SH-SY5Y (cell line): ENCODE data around the gene AGRN.

ENCODE experiments used
- GATA2 ChIP-seq: IDR thresholded peaks from 2 replicates; pipeline ENCODE4 v1.6.1; 2011; ENCODE audit warnings: mild to moderate bottlenecking, low read depth, low read length
- GATA3 ChIP-seq: IDR thresholded peaks from 2 replicates; pipeline ENCODE4 v1.6.1; 2011; ENCODE audit warnings: low read depth, mild to moderate bottlenecking, low read length, moderate library complexity

AGRN gene

GRCh38 chr1:1020000-1020404 is at the start of gene AGRN:
Gene AGRN (plus strand): TSS chr1:1020120. CDS start chr1:1020173, 53 bp downstream.
- TF ChIP-seq GATA3 (no peak), GATA2 (no peak)

GRCh38 chr1:970242-970972 is 49.5 kb upstream of the AGRN start:
- no peak for TF ChIP-seq GATA3
- no peak for TF ChIP-seq GATA2

GRCh38 chr1:970973-971730 is 48.8 kb upstream of the AGRN start:
- TF ChIP-seq GATA3 (no peak), GATA2 (no peak)

GRCh38 chr1:971751-972506 is 48.0 kb upstream of the AGRN start:
- no peak for TF ChIP-seq GATA3
- TF ChIP-seq GATA2: no peak

- TF ChIP-seq GATA2 (no peak), GATA3 (no peak)
Measured at GRCh38 chr1:972726-973458, 47.0 kb upstream of the AGRN start.

- TF ChIP-seq GATA2: no peak
- no peak for TF ChIP-seq GATA3
Measured at GRCh38 chr1:973459-974292, 46.2 kb upstream of the AGRN start.

- no peak for TF ChIP-seq GATA2
- no peak for TF ChIP-seq GATA3
Measured at GRCh38 chr1:974293-974640, 45.7 kb upstream of the AGRN start.

- TF ChIP-seq GATA3 (no peak), GATA2 (no peak)
Measured at GRCh38 chr1:974687-975328, 45.1 kb upstream of the AGRN start.

GRCh38 chr1:975365-975764 is 44.6 kb upstream of the AGRN start:
- TF ChIP-seq GATA2 (no peak), GATA3 (no peak)

- no peak for TF ChIP-seq GATA2
- no peak for TF ChIP-seq GATA3
Measured at GRCh38 chr1:975896-976683, 43.8 kb upstream of the AGRN start.

GRCh38 chr1:978069-978834 is 41.7 kb upstream of the AGRN start:
- TF ChIP-seq GATA2 (no peak), GATA3 (no peak)
